CD14-positive monocyte (primary cell): ENCODE results near the gene PRRG1. TPM values are rescaled to one million over a fixed set of nuclear protein-coding genes. Genes with fewer than 3 reads are reported as not detected.

Source experiments
- DNase-seq, 3 donors: peaks; one replicate each; pipeline ENCODE4 v3.0.0-alpha.2; 2011 to 2022
- H2AFZ ChIP-seq: 2 replicates; pipeline ENCODE4 v1.6.0; 2012; ENCODE audit warnings: mild to moderate bottlenecking, low read depth, low read length, inconsistent platforms; ENCODE audit not compliant: insufficient read depth, poor library complexity, severe bottlenecking
- H3K27ac ChIP-seq, 2 donors: 1 replicate in 1 of 2; 2 replicates in 1 of 2; pipeline ENCODE4 v1.5.1; 2012 to 2013; ENCODE audit warnings: low read length in 2 of 2, control low read depth in 1 of 2, inconsistent platforms in 1 of 2, low read depth in 1 of 2, mild to moderate bottlenecking in 1 of 2
- H3K27me3 ChIP-seq, 2 donors: one replicate each; pipeline versions ENCODE4 v1.6.0 to v1.6.1; 2011 to 2013; ENCODE audit warnings: low read length in 2 of 2; ENCODE audit not compliant: control insufficient read depth in 2 of 2, insufficient read depth in 2 of 2
- H3K36me3 ChIP-seq, 2 donors: replicated peaks in 1 of 2; 1 replicate in 1 of 2; 2 replicates in 1 of 2; pipeline versions ENCODE4 v1.5.1 to v1.6.1; 2012 to 2013; ENCODE audit warnings: low read length in 2 of 2, control low read depth in 1 of 2, inconsistent platforms in 1 of 2, mild to moderate bottlenecking in 1 of 2; ENCODE audit not compliant: insufficient read depth in 2 of 2, control insufficient read depth in 1 of 2
- H3K4me1 ChIP-seq, 2 donors: 1 replicate in 1 of 2; 2 replicates in 1 of 2; pipeline versions ENCODE4 v1.5.1 to v1.6.1; 2012 to 2013; ENCODE audit warnings: low read length in 2 of 2, control low read depth in 1 of 2, inconsistent platforms in 1 of 2, mild to moderate bottlenecking in 1 of 2, moderate library complexity in 1 of 2; ENCODE audit not compliant: insufficient read depth in 2 of 2, control insufficient read depth in 1 of 2
- H3K4me2 ChIP-seq: replicated peaks from 2 replicates; pipeline ENCODE3; 2012; ENCODE audit warnings: low read length, moderate library complexity, mild to moderate bottlenecking; ENCODE audit not compliant: poor library complexity, severe bottlenecking; ENCODE audit errors: extremely low read depth
- H3K4me3 ChIP-seq, 3 experiments: fragments of 200-600 bp in 1 of 3; sonication (generic) in 1 of 3; replicated peaks in 1 of 3; 1 replicate in 2 of 3; 2 replicates in 1 of 3; pipeline ENCODE4 v1.5.1; 2011 to 2013; ENCODE audit warnings: low read length in 3 of 3, mild to moderate bottlenecking in 3 of 3, control low read depth in 2 of 3, low read depth in 2 of 3, inconsistent platforms in 1 of 3, moderate library complexity in 1 of 3
- H3K79me2 ChIP-seq: 2 replicates; pipeline ENCODE4 v1.6.0; 2012; ENCODE audit warnings: mild to moderate bottlenecking, control low read depth, inconsistent platforms, low read length, moderate library complexity; ENCODE audit not compliant: insufficient read depth
- H3K9ac ChIP-seq: 2 replicates; pipeline ENCODE4 v1.6.0; 2017; ENCODE audit warnings: low read length, mild to moderate bottlenecking; ENCODE audit not compliant: insufficient read depth, poor library complexity, severe bottlenecking
- H3K9me3 ChIP-seq, 2 donors: replicated peaks in 1 of 2; 1 replicate in 1 of 2; 2 replicates in 1 of 2; pipeline versions ENCODE4 v1.5.1 to v1.6.1; 2012 to 2013; ENCODE audit warnings: low read length in 2 of 2, control low read depth in 1 of 2; ENCODE audit not compliant: control insufficient read depth in 1 of 2, insufficient read depth in 1 of 2
- H4K20me1 ChIP-seq: 2 replicates; pipeline ENCODE4 v1.6.0; 2012; ENCODE audit warnings: mild to moderate bottlenecking, low read length, control low read depth, moderate library complexity; ENCODE audit not compliant: insufficient read depth
- H3K27ac Mint-ChIP-seq, 7 donors: one replicate each; pipeline ENCODE4 v1.8.0; 2020; ENCODE audit warnings: mild to moderate bottlenecking in 7 of 7, mixed read lengths in 7 of 7, moderate library complexity in 6 of 7, inconsistent platforms in 2 of 7
- H3K27me3 Mint-ChIP-seq, 3 donors: one replicate each; pipeline ENCODE4 v1.8.0; 2021 to 2022; ENCODE audit warnings: low read depth in 3 of 3, mild to moderate bottlenecking in 3 of 3, mixed read lengths in 3 of 3, moderate library complexity in 3 of 3, inconsistent platforms in 1 of 3
- H3K36me3 Mint-ChIP-seq, 2 donors: one replicate each; pipeline ENCODE4 v1.8.0; 2020; ENCODE audit warnings: mixed read lengths in 2 of 2, inconsistent platforms in 1 of 2, mild to moderate bottlenecking in 1 of 2
- H3K4me1 Mint-ChIP-seq: one replicate; pipeline ENCODE4 v1.8.0; 2020; ENCODE audit warnings: mild to moderate bottlenecking, mixed read lengths
- H3K4me3 Mint-ChIP-seq, 2 donors: one replicate each; pipeline ENCODE4 v1.8.0; 2020; ENCODE audit warnings: mild to moderate bottlenecking in 2 of 2, mixed read lengths in 2 of 2, moderate library complexity in 1 of 2
- H3K9me3 Mint-ChIP-seq, 7 donors: one replicate each; pipeline ENCODE4 v1.8.0; 2020 to 2022; ENCODE audit warnings: mixed read lengths in 7 of 7, mild to moderate bottlenecking in 6 of 7, moderate library complexity in 6 of 7, inconsistent platforms in 2 of 7
- WGBS: methylation state at CpG from one replicate; pipeline ENCODE4 v1.1.5; 2013; ENCODE audit warnings: missing lambda C conversion rate; ENCODE audit not compliant: insufficient coverage; 5-methylcytosine and 5-hydroxymethylcytosine counted together
- intact Hi-C, 2 donors: fragments of 100-400 bp; cut with micrococcal nuclease; formaldehyde crosslinking; loops; one replicate each; pipeline versions ENCODE4 v1.15.0 to v1.15.1; 2023
- polyA plus RNA-seq, 3 donors: library from polyadenylated mRNA; depleted of rRNA in 1 of 3; unstranded in 2 of 3; stranded (reverse) in 1 of 3; fragments of 300-500 nt in 2 of 3; fragments of >200 nt in 1 of 3; fragmentation: Illumina TruSeq in 2 of 3; gene quantifications; 1 replicate in 2 of 3; 2 replicates in 1 of 3; pipeline ENCODE4 v1.2.3, GENCODE V29; 2012 to 2021
- TF ChIP-seq, protein P1 (sequence below): fragments of 200-600 bp; IDR thresholded peaks from one replicate; pipeline ENCODE4 v1.8.0; 2022; ENCODE audit warnings: antibody characterized with exemption, mild to moderate bottlenecking

The PRRG1 gene
- polyA plus RNA-seq, 3 donors = 0.04 to 0.39 (median 0.14) TPM

DNA sequence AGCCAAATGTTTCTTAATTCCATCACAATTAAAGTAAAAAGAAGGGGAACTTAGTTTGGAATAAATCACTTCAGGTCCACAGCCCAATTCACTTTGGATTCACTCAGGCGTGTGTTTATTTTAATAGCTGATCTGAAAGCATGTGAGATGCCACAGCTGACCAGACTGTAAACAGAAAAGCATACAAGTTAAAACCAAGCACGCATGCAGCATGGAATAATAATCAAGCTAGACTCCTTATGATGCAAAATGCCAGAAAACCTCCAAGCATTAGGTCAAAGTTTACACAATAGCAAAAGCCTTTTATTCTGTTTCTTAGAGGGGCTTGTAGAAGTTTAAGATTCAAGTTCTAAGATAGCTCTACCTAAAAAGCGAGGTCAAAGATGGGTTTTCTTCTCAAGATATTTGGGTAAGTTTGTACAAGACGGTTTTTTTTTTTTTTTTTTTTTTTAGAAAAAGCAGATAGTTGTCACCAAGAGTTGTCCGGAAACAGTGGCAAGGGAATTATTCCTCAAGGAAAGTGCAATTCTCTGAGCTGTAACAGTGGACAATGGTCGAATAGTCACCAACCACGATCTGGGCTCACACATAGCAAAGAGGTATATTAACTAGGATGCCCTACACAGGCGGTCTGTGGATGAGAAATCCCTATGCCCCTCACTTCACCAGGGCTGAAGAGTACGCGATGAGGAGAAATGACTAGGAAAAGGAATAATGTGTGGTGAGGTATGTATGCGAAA, 763 bp upstream of the PRRG1 start:
- Histone ChIP-seq H3K79me2 (no peaks in the 10 kb centered on the region), H3K9ac (no peak overlapping the region)
- peaks cover 21 to 34% (median 32%) of the 10 kb centered on the region in 3 donors for H3K27me3 Mint-ChIP-seq

DNA sequence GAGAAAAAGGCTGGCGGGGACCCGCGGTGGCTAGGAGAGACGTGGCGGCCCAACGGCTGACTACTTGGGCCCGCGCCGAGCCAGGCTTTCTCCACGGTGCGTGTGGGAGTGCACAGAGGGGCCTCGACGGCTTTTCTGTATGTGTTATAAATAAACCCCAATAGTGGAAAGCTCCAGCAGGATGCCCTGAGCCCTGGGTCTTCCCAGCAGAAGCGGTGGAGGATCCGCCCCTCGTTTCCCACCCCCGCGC, 268 bp upstream of the PRRG1 start:
- Histone ChIP-seq H4K20me1 (no peaks in the 10 kb centered on the region), H3K4me1 (peaks cover 12 to 19% of the 10 kb centered on the region in 2 donors), H3K4me3 (peak overlapping the region in 2 of 3 experiments; percentile 61 to 75), H2AFZ (peak overlapping the region; percentile 35), H3K79me2 (no peaks in the 10 kb centered on the region), H3K27ac (no peak overlapping the region), H3K27me3 (peaks cover 6 to 8% of the 10 kb centered on the region in 2 donors), H3K36me3 (no peaks in the 10 kb centered on the region), H3K9ac (no peak overlapping the region), H3K9me3 (no peaks in the 10 kb centered on the region), H3K4me2 (peak overlapping the region; percentile 84)
- TF ChIP-seq, protein P1, sequence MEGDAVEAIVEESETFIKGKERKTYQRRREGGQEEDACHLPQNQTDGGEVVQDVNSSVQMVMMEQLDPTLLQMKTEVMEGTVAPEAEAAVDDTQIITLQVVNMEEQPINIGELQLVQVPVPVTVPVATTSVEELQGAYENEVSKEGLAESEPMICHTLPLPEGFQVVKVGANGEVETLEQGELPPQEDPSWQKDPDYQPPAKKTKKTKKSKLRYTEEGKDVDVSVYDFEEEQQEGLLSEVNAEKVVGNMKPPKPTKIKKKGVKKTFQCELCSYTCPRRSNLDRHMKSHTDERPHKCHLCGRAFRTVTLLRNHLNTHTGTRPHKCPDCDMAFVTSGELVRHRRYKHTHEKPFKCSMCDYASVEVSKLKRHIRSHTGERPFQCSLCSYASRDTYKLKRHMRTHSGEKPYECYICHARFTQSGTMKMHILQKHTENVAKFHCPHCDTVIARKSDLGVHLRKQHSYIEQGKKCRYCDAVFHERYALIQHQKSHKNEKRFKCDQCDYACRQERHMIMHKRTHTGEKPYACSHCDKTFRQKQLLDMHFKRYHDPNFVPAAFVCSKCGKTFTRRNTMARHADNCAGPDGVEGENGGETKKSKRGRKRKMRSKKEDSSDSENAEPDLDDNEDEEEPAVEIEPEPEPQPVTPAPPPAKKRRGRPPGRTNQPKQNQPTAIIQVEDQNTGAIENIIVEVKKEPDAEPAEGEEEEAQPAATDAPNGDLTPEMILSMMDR = no peak
- peak overlapping the region; percentile 80 to 94 for H3K4me3 Mint-ChIP-seq
- peaks cover 2 to 21% (median 6%) of the 10 kb centered on the region in 7 donors for H3K9me3 Mint-ChIP-seq
- H3K4me1 Mint-ChIP-seq = peaks cover 13% of the 10 kb centered on the region
- H3K36me3 Mint-ChIP-seq = no peaks in the 10 kb centered on the region
- H3K27ac Mint-ChIP-seq = no peak overlapping the region
- H3K27me3 Mint-ChIP-seq = peaks cover 21 to 34% (median 32%) of the 10 kb centered on the region in 3 donors
- WGBS = no CpG with 5 or more reads among the region's 18 CpGs
- intact Hi-C loops = no loop called here
- DNase-seq = no peak

More for the DNA sequence above, 763 bp upstream of the PRRG1 start:
- H3K4me3 Mint-ChIP-seq = peak overlapping the region; percentile 80 to 94
- H3K27ac ChIP-seq = no peak overlapping the region
- no CpG with 5 or more reads among the region's 11 CpGs for WGBS
- TF ChIP-seq, protein P1 = no peak
- peaks cover 2 to 21% (median 6%) of the 10 kb centered on the region in 7 donors for H3K9me3 Mint-ChIP-seq
- H3K4me2 ChIP-seq = peak overlapping the region; percentile 84
- DNase-seq = no peak
- H3K4me1 ChIP-seq = peaks cover 12 to 19% of the 10 kb centered on the region in 2 donors
- H3K27me3 ChIP-seq = peaks cover 6 to 8% of the 10 kb centered on the region in 2 donors
- peaks cover 13% of the 10 kb centered on the region for H3K4me1 Mint-ChIP-seq
- peak overlapping the region; percentile 35 for H2AFZ ChIP-seq
- no peaks in the 10 kb centered on the region for H3K36me3 Mint-ChIP-seq
- peak overlapping the region in 2 of 3 experiments; percentile 14 to 75 for H3K4me3 ChIP-seq
- no peaks in the 10 kb centered on the region for H3K9me3 ChIP-seq
- H3K36me3 ChIP-seq = no peaks in the 10 kb centered on the region
- no peaks in the 10 kb centered on the region for H4K20me1 ChIP-seq
- H3K27ac Mint-ChIP-seq = no peak overlapping the region
- intact Hi-C loops = no loop called here
